IMR-90 (cell line): ENCODE results near the gene L1CAM. TPM values are rescaled to one million over a fixed set of nuclear protein-coding genes. Genes with fewer than 3 reads are reported as not detected.

Source experiments
- ATAC-seq: fragments of 200-7000 bp; cut with Tn5 transposase; 2 replicates; pipeline ENCODE4 v1.9.1; 2020; ENCODE audit warnings: low read depth, mild to moderate bottlenecking, moderate library complexity
- BruUV-seq: library from RNA; stranded (reverse); fragments of 400-500 nt; replicated peaks from 2 replicates; lab custom pipeline; 2021; lab: Mats Ljungman, UMichigan
- CTCF ChIA-PET: fragments of 300-600 bp; formaldehyde crosslinking; extraction: SDS; loops from one replicate; lab custom pipeline; 2021; ENCODE audit warnings: antibody characterized with exemption; lab: Yijun Ruan, JAX
- POLR2A ChIA-PET: fragments of 300-600 bp; sonication (Branson Sonifier 250); formaldehyde crosslinking; loops from one replicate; lab custom pipeline; 2022; ENCODE audit warnings: antibody characterized with exemption; ENCODE audit not compliant: unreplicated experiment; lab: Charles Lee
- DNase-seq: peaks from one replicate; pipeline ENCODE4 v3.0.0; 2013
- H2AFZ ChIP-seq: replicated peaks from 2 replicates; pipeline ENCODE3; 2013; ENCODE audit warnings: low read length, mild to moderate bottlenecking; ENCODE audit not compliant: poor library complexity
- H2AK5ac ChIP-seq: 2 replicates; pipeline ENCODE4 v1.6.1; 2013; ENCODE audit warnings: low read depth, low read length, inconsistent platforms
- H2AK9ac ChIP-seq: replicated peaks from 2 replicates; pipeline ENCODE3; 2013; ENCODE audit warnings: mild to moderate bottlenecking, low read depth, low read length, moderate library complexity; ENCODE audit not compliant: poor library complexity
- H2BK120ac ChIP-seq: 2 replicates; pipeline ENCODE4 v1.6.1; 2013; ENCODE audit warnings: low read depth, low read length, inconsistent platforms
- H2BK15ac ChIP-seq: 3 replicates; pipeline ENCODE4 v1.6.1; 2013; ENCODE audit warnings: low read depth, low read length, inconsistent platforms
- H2BK20ac ChIP-seq: 2 replicates; pipeline ENCODE4 v1.6.1; 2013; ENCODE audit warnings: low read depth, mild to moderate bottlenecking, inconsistent platforms, low read length, moderate library complexity
- H2BK5ac ChIP-seq: 2 replicates; pipeline ENCODE4 v1.6.1; 2013; ENCODE audit warnings: mild to moderate bottlenecking, low read depth, low read length, inconsistent platforms; ENCODE audit not compliant: poor library complexity, severe bottlenecking
- H3K14ac ChIP-seq: replicated peaks from 2 replicates; pipeline ENCODE4 v1.6.1; 2013; ENCODE audit warnings: low read depth, low read length, inconsistent platforms
- H3K18ac ChIP-seq: 2 replicates; pipeline ENCODE4 v1.6.1; 2013; ENCODE audit warnings: low read depth, low read length, control low read depth
- H3K23ac ChIP-seq: 2 replicates; pipeline ENCODE4 v1.6.1; 2013; ENCODE audit warnings: low read depth, low read length, inconsistent platforms
- H3K27ac ChIP-seq: 2 replicates; pipeline ENCODE4 v1.5.1; 2013; ENCODE audit warnings: mild to moderate bottlenecking, control low read depth, low read length; ENCODE audit not compliant: insufficient read depth
- H3K27me3 ChIP-seq: 2 replicates; pipeline ENCODE4 v1.6.1; 2013; ENCODE audit warnings: low read length; ENCODE audit not compliant: control insufficient read depth, insufficient read depth
- H3K36me3 ChIP-seq: 2 replicates; pipeline ENCODE4 v1.6.1; 2013; ENCODE audit warnings: low read length, mixed read lengths; ENCODE audit not compliant: control insufficient read depth, insufficient read depth
- H3K4ac ChIP-seq: 2 replicates; pipeline ENCODE4 v1.6.1; 2013; ENCODE audit warnings: low read depth, low read length, inconsistent platforms
- H3K4me1 ChIP-seq: 2 replicates; pipeline ENCODE4 v1.6.1; 2013; ENCODE audit warnings: low read length, mixed read lengths; ENCODE audit not compliant: control insufficient read depth, insufficient read depth
- H3K4me2 ChIP-seq: 2 replicates; pipeline ENCODE4 v1.6.1; 2013; ENCODE audit warnings: low read depth, mild to moderate bottlenecking, control low read depth, low read length, moderate library complexity
- H3K4me3 ChIP-seq: 2 replicates; pipeline ENCODE4 v1.5.1; 2013; ENCODE audit warnings: low read depth, mild to moderate bottlenecking, control low read depth, low read length, moderate library complexity; ENCODE audit not compliant: insufficient read depth
- H3K56ac ChIP-seq: 2 replicates; pipeline ENCODE4 v1.6.1; 2013; ENCODE audit warnings: low read length, inconsistent platforms; ENCODE audit not compliant: insufficient read depth; ENCODE audit errors: extremely low read depth
- H3K79me1 ChIP-seq, 2 experiments: 2 replicates each; pipeline ENCODE4 v1.6.1; 2013; ENCODE audit warnings: low read length in 2 of 2, inconsistent platforms in 1 of 2, low read depth in 1 of 2
- H3K9ac ChIP-seq: 2 replicates; pipeline ENCODE4 v1.6.1; 2013; ENCODE audit warnings: low read depth, low read length, control low read depth
- H3K9me1 ChIP-seq: 2 replicates; pipeline ENCODE4 v1.6.1; 2013; ENCODE audit warnings: low read length, inconsistent platforms; ENCODE audit not compliant: insufficient read depth
- H3K9me3 ChIP-seq: 2 replicates; pipeline ENCODE4 v1.6.1; 2013; ENCODE audit warnings: low read length; ENCODE audit not compliant: control insufficient read depth, insufficient read depth
- H4K20me1 ChIP-seq: 2 replicates; pipeline ENCODE4 v1.6.1; 2013; ENCODE audit warnings: low read length, inconsistent platforms; ENCODE audit not compliant: insufficient read depth
- H4K5ac ChIP-seq: 2 replicates; pipeline ENCODE4 v1.6.1; 2013; ENCODE audit warnings: mild to moderate bottlenecking, low read depth, low read length, control low read depth
- H4K8ac ChIP-seq, 2 experiments: 2 replicates each; pipeline ENCODE4 v1.6.1; 2013; ENCODE audit warnings: low read depth in 2 of 2, low read length in 2 of 2, control low read depth in 1 of 2, inconsistent platforms in 1 of 2
- H4K91ac ChIP-seq: 2 replicates; pipeline ENCODE4 v1.6.1; 2013; ENCODE audit warnings: low read depth, low read length, inconsistent platforms; ENCODE audit not compliant: insufficient read depth
- BHLHE40 ChIP-seq: fragments of 150-350 bp; IDR thresholded peaks from 2 replicates; pipeline ENCODE4 v1.6.1; 2016; ENCODE audit warnings: mild to moderate bottlenecking, low read depth, low read length
- CEBPB ChIP-seq: IDR thresholded peaks from 2 replicates; pipeline ENCODE4 v1.6.1; 2012; ENCODE audit warnings: low read depth, low read length, improper control_type of control experiment
- CHD1 ChIP-seq: IDR thresholded peaks from 2 replicates; pipeline ENCODE4 v1.6.1; 2012; ENCODE audit warnings: low read depth, low read length, improper control_type of control experiment
- FOS ChIP-seq: fragments of 150-350 bp; IDR thresholded peaks from 2 replicates; pipeline ENCODE4 v1.6.1; 2016; ENCODE audit warnings: low read depth, low read length
- MAFK ChIP-seq: IDR thresholded peaks from 2 replicates; pipeline ENCODE4 v1.6.1; 2012; ENCODE audit warnings: low read depth, low read length, improper control_type of control experiment
- MAZ ChIP-seq: IDR thresholded peaks from 2 replicates; pipeline ENCODE4 v1.6.1; 2012; ENCODE audit warnings: low read depth, mild to moderate bottlenecking, low read length, improper control_type of control experiment, moderate library complexity, borderline replicate concordance
- MXI1 ChIP-seq: IDR thresholded peaks from 2 replicates; pipeline ENCODE4 v1.6.1; 2012; ENCODE audit warnings: low read depth, mild to moderate bottlenecking, low read length, moderate library complexity, borderline replicate concordance
- NFE2L2 ChIP-seq: fragments of 150-350 bp; IDR thresholded peaks from 2 replicates; pipeline ENCODE4 v1.6.1; 2016; ENCODE audit warnings: low read depth, mild to moderate bottlenecking, low read length
- POLR2A ChIP-seq: IDR thresholded peaks from 2 replicates; pipeline ENCODE4 v1.6.1; 2012; ENCODE audit warnings: mild to moderate bottlenecking, low read depth, low read length
- RAD21 ChIP-seq: IDR thresholded peaks from 2 replicates; pipeline ENCODE4 v1.6.1; 2012; ENCODE audit warnings: low read length, improper control_type of control experiment
- RCOR1 ChIP-seq: IDR thresholded peaks from 2 replicates; pipeline ENCODE4 v1.6.1; 2012; ENCODE audit warnings: mild to moderate bottlenecking, low read length, improper control_type of control experiment; ENCODE audit not compliant: insufficient replicate concordance
- RFX5 ChIP-seq: IDR thresholded peaks from 2 replicates; pipeline ENCODE4 v1.8.0; 2012; ENCODE audit warnings: low read depth, mild to moderate bottlenecking, low read length, moderate library complexity
- SMC3 ChIP-seq: fragments of 150-350 bp; IDR thresholded peaks from 2 replicates; pipeline ENCODE4 v1.6.1; 2016; ENCODE audit warnings: low read depth, mild to moderate bottlenecking, antibody characterized with exemption, low read length, moderate library complexity
- WGBS, 2 experiments: methylation state at CpG; one replicate each; pipeline versions ENCODE4 v1.1.5 to v1.1.7; 2013; ENCODE audit warnings: missing lambda C conversion rate in 2 of 2; ENCODE audit not compliant: insufficient read length in 1 of 2; ENCODE audit errors: extremely low coverage in 2 of 2; 5-methylcytosine and 5-hydroxymethylcytosine counted together
- dilution Hi-C: fragments of 300-500 bp; cut with HindIII; formaldehyde crosslinking; loops from one replicate; pipeline ENCODE4 v1.14.3; 2018; ENCODE audit warnings: low sequenced_read_pairs; ENCODE audit not compliant: unreplicated experiment
- in situ Hi-C: fragments of 300-500 bp; cut with MboI; formaldehyde crosslinking; loops from 3 replicates; pipeline ENCODE4 v1.14.3; 2019; ENCODE audit warnings: low sequenced_read_pairs, inconsistent platforms, mixed read lengths
- intact Hi-C: fragments of 100-400 bp; cut with micrococcal nuclease; formaldehyde crosslinking; loops from 2 replicates; pipeline ENCODE4 v1.10.0; 2022
- polyA plus RNA-seq, 3 experiments: library from polyadenylated mRNA; depleted of rRNA; stranded (reverse); fragments of >200 nt; gene quantifications; 2 replicates each; pipeline ENCODE4 v1.2.3, GENCODE V29; 2012; ENCODE audit warnings: low replicate concordance in 1 of 3
- total RNA-seq: library from RNA; depleted of rRNA; stranded (reverse); fragments of >200 nt; gene quantifications from 2 replicates; pipeline ENCODE4 v1.2.3, GENCODE V29; 2012
- TF ChIP-seq, protein P1 (sequence below): fragments of 150-350 bp; IDR thresholded peaks from 2 replicates; pipeline ENCODE4 v1.6.1; 2017; ENCODE audit warnings: mild to moderate bottlenecking, antibody characterized with exemption, low read length, low read depth
- TF ChIP-seq, protein P2 (sequence below): conservative IDR thresholded peaks from 2 replicates; pipeline ENCODE4 v1.5.1; 2012; ENCODE audit warnings: mild to moderate bottlenecking, low read depth, low read length, improper control_type of control experiment
- TF ChIP-seq, protein P3 (sequence below): fragments of 150-350 bp; IDR thresholded peaks from 2 replicates; pipeline ENCODE4 v1.6.1; 2016; ENCODE audit warnings: low read depth, mild to moderate bottlenecking, low read length, moderate library complexity, borderline replicate concordance

Gene L1CAM
- total and polyA plus RNA-seq, 2 of the 4 experiments (the other 2 are of a cell fraction): 0.36 to 1.9 TPM

DNA sequence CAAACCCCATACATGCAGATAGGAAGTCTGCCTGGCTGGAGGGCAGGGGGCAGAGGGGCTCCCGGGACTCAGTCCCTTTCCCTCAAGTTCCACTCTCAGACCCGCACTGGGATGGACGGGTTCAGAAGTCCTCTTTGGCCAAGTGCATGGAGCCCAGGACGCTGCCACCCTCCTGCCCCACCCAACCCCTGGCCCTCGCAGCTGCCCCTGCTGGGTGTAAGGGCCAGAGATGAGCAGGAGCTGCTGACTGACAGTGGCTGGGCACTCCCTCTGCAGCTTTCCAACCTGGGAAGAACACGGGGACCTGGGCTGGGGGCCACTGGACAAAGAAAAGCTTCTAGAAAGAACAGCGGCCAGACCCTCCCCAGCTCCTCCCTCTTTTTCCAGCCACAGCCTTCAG is 3.4 kb downstream of the L1CAM start:
- Histone ChIP-seq H4K91ac (no peak overlapping the region), H3K4me1 (no peaks in the 10 kb centered on the region), H3K56ac (no peak overlapping the region), H4K20me1 (no peaks in the 10 kb centered on the region), H2BK15ac (no peak overlapping the region), H3K36me3 (no peaks in the 10 kb centered on the region), H2BK5ac (no peak overlapping the region), H2AK5ac (no peak overlapping the region), H3K4ac (no peak overlapping the region), H4K8ac (no peak overlapping the region), H3K9me3 (no peaks in the 10 kb centered on the region; the same call in 1 of the 2 replicates), H3K9me1 (no peaks in the 10 kb centered on the region), H3K4me3 (no peak overlapping the region), H3K9ac (no peak overlapping the region), H2BK20ac (no peak overlapping the region), H3K14ac (no peak overlapping the region), H2BK120ac (no peak overlapping the region), H3K23ac (no peak overlapping the region), H3K27me3 (peaks cover 64% of the 10 kb centered on the region), H4K5ac (no peak overlapping the region), H2AK9ac (no peak overlapping the region), H3K79me1 (no peaks in the 10 kb centered on the region), H3K18ac (no peak overlapping the region), H3K27ac (no peak overlapping the region), H3K4me2 (no peak overlapping the region), H2AFZ (peak overlapping the region; percentile 58)
- CTCF ChIA-PET: no interaction called here
- no CpG with 5 or more reads among the region's 7 CpGs for WGBS, 2 experiments
- TF ChIP-seq CEBPB: no peak
- no peak for TF ChIP-seq FOS
- TF ChIP-seq, protein P1, sequence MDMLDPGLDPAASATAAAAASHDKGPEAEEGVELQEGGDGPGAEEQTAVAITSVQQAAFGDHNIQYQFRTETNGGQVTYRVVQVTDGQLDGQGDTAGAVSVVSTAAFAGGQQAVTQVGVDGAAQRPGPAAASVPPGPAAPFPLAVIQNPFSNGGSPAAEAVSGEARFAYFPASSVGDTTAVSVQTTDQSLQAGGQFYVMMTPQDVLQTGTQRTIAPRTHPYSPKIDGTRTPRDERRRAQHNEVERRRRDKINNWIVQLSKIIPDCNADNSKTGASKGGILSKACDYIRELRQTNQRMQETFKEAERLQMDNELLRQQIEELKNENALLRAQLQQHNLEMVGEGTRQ: no peak
- TF ChIP-seq, protein P2, sequence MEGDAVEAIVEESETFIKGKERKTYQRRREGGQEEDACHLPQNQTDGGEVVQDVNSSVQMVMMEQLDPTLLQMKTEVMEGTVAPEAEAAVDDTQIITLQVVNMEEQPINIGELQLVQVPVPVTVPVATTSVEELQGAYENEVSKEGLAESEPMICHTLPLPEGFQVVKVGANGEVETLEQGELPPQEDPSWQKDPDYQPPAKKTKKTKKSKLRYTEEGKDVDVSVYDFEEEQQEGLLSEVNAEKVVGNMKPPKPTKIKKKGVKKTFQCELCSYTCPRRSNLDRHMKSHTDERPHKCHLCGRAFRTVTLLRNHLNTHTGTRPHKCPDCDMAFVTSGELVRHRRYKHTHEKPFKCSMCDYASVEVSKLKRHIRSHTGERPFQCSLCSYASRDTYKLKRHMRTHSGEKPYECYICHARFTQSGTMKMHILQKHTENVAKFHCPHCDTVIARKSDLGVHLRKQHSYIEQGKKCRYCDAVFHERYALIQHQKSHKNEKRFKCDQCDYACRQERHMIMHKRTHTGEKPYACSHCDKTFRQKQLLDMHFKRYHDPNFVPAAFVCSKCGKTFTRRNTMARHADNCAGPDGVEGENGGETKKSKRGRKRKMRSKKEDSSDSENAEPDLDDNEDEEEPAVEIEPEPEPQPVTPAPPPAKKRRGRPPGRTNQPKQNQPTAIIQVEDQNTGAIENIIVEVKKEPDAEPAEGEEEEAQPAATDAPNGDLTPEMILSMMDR: no peak
- TF ChIP-seq, protein P3, sequence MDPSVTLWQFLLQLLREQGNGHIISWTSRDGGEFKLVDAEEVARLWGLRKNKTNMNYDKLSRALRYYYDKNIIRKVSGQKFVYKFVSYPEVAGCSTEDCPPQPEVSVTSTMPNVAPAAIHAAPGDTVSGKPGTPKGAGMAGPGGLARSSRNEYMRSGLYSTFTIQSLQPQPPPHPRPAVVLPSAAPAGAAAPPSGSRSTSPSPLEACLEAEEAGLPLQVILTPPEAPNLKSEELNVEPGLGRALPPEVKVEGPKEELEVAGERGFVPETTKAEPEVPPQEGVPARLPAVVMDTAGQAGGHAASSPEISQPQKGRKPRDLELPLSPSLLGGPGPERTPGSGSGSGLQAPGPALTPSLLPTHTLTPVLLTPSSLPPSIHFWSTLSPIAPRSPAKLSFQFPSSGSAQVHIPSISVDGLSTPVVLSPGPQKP: no peak
- no peak for TF ChIP-seq MAZ
- no peak for TF ChIP-seq RFX5
- no peak for TF ChIP-seq NFE2L2
- no peak for TF ChIP-seq MXI1
- no peak for TF ChIP-seq BHLHE40
- no peak for TF ChIP-seq RAD21
- no peak for TF ChIP-seq RCOR1
- TF ChIP-seq SMC3: no peak
- TF ChIP-seq POLR2A: no peak
- TF ChIP-seq MAFK: no peak
- no peak for TF ChIP-seq CHD1
- DNase-seq (no peak), ATAC-seq (no peak)
- POLR2A ChIA-PET: no interaction called here
- BruUV-seq: no TSS peak
- intact Hi-C loops (no loop called here), in situ Hi-C loops (no loop called here), dilution Hi-C loops (no loop called here)
